Occipital lobe (tissue), 2 donors: Measurements from ENCODE around the gene PSME1. TPM values are rescaled to one million over a fixed set of nuclear protein-coding genes. Genes with fewer than 3 reads are reported as not detected.

Source experiments
- DNase-seq: peaks from one replicate; lab custom pipeline; 2025; lab: John Stamatoyannopoulos, UW
- total RNA-seq: library from RNA; depleted of rRNA; stranded (reverse); fragments of >200 nt; gene quantifications from one replicate; pipeline ENCODE4 v1.2.3, GENCODE V29; 2014

The PSME1 gene
- total RNA-seq, 1 donor from 2014 or later: 24.5 TPM

DNA sequence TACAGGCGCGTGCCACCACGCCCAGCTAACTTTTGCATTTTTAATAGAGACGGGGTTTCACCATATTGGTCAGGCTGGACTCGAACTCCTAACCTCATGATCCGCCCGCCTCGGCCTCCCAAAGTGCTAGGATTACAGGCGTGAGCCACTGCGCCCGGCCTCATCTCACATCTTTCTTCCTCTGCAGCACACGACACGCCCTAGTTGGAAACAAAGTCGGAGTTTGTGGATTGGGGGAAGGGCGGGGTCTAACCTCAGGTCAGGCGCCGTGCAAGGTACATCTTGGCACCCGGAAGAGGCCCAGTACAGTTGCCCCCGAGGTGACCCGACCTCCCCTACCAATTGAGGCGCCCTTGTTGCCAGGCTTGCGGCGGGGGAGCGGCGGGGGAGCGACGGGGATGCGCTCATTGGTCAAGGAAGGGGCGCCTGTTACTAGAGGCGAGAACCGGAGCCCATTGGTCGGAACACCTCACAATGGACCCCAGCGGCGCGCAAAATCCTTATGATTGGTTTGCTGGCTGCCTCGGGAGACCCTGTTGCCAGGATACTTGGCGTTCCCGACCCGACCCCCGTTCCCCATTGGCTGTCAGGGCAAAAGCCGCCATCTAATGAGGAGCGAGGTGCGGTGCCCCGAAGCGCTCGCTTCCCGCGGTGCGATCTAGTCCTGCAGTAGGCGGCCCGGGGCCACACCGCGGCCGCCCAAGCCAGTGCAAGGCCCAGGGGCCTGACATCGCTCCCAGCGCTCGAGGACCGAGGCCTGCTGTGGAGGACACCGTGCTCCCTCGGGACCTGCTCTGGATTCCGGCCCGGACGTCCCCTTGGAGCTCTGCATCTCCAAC, 35.6 kb downstream of the PSME1 start, which contains the start of gene REC8:
REC8 (plus strand) TSS at position 659 of the 839 bp plus-strand sequence. CDS start 473 bp downstream, outside the sequence.
- peak; percentile 85 for DNase-seq

DNA sequence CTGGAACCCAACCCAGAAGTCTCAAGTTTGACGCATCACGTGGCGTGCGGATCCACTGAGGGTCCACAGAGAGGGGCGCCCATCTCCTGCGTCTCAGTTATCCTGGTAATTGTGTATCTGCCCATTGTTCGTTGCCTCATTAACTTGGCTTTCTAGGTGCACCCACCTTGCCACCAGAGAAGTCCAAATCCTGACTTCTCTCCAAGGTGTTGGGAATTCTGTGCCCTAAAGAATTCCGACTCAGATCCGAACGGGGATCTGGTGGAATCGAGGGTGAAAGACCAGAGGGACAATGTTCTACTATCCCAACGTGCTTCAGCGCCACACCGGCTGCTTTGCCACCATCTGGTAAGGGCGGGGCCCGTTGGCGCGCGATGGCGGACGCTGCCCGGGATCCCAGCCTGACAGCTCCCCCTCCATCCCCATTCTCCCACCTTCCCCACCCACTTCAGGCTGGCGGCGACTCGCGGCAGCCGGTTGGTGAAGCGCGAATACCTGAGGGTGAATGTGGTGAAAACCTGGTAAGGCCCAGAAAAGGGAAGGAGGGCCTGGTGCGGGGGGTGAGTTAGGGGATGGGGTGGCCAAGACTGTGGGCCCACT, 36.4 kb downstream of the PSME1 start:
- no peak for DNase-seq

DNA sequence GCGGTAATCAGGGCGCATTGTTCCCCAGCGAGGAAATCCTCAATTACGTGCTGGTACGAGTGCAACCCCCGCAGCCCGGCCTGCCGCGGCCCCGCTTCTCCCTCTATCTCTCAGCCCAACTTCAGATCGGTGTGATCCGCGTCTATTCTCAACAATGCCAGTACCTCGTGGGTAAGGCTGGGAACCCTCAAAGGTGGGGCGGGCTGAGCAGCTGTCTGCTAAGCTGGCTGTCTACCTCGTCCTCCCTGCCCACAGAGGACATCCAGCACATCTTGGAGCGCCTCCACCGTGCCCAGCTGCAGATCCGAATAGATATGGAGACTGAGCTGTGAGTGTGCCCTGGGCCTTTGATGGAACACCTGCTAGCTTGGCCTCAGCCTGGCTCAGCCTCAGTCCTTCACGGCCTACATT, 36.9 kb downstream of the PSME1 start:
- DNase-seq: peak; percentile 40

DNA sequence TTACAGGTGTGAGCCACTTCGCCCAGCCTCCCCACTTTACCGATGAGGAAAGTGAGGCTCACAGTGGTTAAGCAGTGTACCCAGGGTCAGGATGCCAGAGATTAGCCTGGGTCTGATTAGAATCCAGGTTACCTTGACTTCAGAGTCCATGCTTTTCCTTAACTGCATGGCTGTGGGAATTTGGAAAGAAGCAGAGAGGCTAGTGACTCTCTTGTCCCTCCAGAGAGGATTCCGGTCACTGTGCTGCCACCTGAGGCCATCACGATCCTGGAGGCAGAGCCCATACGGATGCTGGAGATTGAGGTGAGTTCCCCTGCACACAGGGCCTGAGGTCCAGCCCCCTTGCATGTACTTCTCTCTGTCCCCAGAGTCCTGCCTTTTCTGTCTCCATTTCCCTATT, 40.6 kb downstream of the PSME1 start:
- DNase-seq: no peak

DNA sequence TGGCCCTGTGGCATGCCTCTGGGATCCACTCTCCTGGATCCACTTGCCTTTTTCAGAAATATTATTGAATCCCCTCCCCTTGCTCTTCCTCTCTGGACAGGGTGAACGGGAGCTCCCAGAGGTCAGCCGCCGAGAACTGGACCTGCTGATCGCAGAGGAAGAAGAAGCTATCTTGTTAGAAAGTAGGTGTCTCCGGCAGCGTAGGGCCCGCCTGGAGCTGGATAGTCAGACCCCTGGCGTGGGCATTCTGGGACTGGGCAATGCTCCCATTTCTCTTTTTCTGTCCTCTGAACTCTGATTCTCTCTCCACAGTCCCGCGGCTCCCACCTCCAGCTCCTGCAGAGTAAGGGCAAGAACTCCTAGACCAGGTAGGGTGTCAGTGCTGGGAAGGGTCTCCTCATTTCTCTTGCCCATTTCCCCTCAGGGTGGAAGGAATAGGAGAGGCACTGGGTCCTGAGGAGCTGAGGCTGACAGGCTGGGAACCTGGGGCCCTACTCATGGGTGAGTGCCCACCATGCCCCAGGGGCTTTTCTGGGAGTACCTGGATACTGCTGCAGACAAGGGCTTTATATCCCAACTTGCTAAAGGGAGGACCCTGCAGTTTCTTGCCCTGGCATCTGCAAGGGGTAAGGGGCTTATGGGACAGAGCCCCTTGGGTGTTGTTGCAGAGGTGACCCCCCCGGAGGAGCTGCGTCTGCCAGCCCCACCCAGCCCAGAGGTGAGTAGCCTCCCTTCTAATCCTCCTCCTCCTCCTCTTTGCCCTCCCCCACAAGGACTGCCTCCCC, 41.2 kb downstream of the PSME1 start:
- DNase-seq: no peak

DNA sequence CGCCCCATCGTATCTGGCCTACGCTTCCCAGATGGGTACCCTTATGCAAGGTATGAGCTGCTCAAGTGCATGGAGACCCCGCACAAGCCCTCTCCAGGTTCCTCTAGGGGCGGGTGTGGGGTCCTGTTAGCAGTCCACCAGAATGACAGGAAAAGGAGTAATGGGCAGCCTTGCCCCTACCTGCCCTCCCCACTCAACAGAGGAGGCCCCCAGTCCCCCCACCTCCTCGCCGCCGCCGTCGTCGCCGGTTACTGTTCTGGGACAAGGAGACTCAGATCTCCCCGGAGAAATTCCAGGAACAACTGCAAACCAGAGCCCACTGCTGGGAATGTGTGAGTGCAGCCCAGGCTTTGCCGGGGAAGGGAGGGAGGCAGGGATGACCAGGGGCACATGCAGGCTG, 41.9 kb downstream of the PSME1 start:
- no peak for DNase-seq

DNA sequence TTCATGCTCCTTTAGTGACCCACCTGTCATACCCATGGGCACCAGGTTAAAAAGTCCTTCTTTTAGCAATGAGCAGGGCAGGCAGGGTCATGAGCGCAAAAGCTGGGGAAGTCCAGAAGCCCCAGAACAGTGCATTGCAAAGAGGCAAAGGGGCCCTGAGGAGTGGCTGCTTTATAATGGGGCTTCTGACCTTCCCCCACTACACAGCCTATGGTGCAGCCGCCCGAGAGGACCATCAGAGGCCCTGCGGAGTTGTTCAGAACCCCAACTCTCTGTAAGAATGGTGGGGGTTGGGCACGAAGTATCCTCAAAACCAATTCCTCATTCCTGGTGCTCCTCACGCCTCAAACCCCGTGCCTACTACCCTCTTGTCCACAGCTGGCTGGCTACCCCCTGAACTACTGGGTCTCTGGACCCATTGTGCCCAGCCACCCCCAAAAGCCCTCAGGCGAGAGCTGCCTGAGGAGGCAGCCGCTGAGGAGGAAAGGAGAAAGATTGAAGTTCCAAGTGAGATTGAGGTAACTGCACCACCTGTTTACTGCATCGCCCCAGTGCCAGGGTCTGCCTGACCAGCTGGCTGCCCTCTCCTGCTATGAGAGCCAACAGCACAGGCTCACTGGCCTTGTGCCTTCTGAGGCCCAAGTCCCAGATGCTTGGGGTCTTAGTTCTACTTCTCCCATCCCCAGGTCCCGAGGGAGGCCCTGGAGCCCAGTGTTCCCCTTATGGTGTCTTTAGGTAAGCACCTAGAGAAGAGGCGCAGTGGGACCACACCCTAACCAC, 42.6 kb downstream of the PSME1 start:
- no peak for DNase-seq

DNA sequence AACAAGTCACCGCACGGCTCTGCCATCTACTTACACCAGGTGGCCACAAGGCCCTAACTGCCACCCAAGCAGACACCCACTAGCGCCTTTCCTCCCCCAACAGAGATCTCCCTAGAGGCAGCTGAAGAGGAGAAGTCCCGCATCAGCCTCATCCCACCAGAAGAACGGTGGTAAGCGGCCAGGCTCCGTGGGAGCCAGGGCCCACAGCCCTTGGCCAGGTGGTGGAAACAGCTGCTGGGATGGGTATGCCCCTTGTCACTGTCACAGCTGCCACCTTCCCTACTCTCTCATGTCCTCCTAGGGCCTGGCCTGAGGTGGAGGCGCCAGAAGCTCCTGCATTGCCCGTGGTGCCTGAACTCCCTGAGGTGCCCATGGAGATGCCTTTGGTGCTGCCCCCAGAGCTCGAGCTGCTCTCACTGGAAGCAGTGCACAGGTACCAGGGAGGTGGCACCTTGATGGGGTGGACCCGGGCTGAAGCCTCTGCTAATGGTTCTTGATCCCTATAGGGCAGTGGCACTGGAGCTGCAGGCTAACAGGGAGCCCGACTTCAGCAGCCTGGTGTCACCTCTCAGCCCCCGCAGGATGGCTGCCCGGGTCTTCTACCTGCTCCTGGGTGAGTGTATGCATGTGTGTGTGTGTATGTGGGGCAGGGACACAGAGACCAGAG, 43.4 kb downstream of the PSME1 start:
- DNase-seq: no peak

DNA sequence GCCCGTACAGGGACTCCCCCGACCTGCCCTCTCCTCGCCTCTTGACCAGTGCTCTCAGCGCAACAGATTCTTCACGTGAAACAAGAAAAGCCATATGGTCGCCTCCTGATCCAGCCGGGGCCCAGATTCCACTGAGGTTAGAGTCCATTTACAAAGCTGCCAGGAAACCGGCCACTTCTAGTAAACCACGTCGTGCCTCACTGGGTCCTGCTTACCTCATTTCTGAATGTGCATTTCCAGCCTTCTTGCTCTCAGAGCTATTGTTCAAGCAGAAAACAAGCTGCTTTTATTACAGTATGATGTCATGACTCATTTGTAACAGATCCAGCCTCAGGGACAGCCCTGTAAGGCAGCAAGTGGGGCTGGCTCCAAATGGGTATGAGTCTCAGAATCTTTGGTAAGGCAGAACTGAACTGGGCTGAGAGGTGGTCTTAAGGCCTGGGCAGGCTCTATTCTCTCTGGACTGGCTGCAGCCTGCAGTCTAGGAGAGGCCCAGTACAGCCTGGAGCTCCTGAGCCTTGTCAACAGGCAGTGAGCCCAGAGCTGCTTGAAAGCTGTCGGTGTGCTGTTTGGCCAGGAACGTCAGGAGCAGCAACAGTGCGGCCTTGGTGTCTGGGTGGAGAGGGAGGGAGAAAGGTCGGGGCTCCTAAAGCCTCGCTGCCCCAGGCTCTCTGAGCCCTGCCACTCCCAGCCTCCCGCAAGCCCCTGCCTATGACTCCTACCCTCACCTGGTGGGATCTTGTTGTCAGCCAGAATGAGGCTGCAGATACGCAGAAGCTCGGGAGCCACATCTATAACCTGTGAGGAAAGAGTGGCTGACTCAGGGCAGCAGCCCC, 44.2 kb downstream of the PSME1 start:
- peak; percentile 47 for DNase-seq

DNA sequence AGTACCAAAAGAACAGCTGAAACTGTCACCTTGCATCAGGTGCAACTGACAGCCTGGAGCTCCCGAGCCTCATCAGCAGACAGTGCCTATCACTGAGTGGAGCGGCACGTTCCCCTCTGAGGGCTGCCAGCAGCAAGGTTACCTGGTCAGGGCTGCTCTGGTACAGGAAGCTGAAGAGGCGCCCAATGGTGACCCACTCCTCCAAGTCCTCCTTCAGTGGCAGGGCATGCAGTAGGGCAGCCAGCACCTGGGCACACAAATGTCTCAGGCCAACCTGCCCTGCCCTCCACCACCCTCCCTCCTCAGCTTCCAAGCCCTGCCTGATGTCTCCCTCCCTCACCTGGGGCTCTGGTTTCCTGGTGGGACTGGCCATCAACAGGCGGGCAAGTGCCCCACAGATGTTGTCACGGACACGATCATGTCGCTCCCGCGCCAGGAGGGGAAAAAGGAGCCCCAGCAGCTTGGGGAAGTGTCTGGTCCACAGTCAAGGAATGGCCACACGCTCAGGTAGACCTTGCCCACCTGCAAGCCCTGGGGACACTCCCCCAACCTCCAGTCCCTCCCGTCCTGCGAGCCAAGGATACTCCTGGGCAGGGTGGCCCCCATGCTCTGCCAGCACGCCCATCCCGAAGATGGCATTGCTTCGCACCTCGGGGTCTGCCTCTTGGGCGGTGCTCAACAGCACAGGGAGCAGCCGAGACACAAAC, 45.5 kb downstream of the PSME1 start:
- no peak for DNase-seq

DNA sequence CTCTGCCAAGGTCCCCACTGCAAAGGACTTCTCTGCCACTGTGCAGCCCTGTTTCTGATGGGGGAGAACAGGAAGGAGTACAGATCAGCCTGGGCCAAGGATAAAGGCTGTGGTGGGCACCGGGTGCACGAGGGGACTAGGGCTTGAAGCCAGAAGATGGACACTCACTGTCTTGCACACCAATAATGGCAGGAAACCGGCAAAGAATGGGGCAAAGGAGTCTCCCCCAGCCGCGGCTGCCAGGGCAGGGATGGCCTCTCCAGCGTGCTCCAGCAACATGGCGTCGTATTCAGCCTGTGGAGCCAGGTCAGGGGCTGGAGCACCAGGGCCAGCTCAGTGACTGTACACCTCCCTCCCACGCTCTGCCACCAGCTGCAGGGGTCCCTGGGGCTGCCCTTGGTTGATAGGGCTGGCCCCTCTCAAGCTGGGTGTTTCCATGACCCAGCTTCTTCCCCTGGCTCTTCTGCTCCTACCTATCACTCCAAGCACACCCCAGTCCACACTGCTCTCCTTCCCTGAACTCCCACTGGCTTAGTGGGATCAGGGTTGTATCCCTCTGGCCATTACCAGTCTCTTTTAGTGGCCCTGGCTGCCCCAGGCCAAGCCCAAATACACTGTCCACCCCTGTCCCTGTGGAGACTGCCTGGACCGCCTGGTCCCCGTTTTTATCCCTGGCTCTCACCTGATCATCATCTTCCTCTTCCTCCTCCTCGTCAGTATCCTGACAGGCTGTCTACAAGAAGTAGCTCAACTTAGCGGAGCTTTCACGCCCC, 46.3 kb downstream of the PSME1 start:
- DNase-seq: no peak

DNA sequence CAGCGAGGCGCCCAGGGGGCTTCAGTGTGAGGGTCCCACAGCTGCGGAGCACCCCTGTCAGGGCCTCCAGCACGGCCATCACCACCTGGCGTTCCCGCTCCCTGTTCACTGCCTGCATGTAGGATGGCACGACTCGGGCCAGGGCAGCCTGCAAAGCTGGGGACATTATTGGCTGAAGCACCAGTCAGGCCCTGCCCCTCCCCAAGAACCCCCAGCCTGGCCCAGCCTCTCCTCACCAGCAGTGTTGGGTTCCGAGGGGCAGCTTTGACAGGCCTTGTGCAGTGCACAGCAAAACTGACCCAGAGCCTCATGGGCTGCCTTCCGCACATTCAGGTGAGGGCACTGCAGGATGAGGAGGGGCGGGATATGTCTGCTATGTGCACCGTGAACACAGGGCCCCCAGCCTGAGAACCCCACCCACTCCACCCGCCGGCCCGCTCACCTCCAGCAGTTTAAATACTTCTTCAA, 47.1 kb downstream of the PSME1 start:
- no peak for DNase-seq

DNA sequence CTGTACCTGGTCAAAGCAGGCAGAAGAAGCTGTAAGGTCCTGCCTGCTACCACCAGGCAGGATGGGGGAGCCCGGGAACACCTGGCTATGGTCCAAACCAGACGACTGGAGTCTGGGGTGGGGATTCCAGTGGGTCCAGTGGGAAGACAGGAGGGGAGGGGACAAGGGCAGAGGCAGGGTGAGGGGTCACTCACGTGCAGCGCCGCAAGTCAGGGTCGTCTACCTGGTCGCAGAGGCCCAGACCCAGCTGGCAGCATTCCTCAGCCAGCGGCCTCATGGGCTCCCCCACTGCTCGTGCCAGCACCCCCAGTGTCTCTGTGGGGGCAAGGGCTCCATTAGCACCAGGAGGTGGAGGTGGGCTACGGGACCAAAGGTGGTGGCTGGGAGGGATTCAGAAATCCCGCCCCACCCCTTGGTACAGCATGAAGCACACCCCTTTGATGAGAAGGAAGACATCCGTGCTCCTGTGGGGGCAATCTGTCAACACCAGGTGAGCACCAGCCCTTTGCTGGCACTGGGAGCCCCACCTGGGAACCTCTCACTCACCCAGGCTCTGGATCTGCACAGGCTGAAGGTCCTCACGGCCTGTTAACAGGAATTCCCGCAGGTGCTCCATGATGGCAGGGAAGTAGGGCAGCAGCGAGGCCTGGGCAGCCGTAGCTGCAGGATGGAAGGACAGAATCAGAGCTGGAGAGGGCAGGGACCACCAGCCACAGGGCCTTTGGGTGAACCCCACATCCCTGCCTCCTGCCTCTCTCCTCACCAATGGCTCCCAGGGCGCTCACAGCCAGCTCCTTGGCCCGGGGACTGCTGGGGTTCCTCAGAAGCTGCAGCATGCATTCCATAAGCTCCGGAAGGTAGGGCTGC, 48.3 kb downstream of the PSME1 start:
- DNase-seq: no peak

DNA sequence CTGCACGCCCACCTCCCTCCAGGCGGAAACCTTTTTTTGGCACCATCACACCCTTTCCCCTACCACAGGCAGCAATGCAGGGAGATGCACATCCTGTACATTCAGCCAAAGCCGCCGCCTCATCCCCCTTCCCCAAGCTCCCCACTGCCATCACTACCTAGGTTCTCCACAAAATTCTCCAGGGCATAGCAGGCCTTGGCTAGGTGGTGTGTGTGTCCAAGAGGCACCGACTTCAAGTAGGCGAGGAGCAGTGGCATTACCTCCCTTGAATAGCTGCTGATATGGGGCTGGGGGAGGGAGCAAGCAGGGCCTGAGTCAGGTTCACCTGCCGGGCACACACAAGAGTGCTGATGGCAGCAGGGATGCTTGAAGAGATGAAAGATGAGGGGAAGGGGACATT, 49.0 kb downstream of the PSME1 start:
- DNase-seq: no peak

DNA sequence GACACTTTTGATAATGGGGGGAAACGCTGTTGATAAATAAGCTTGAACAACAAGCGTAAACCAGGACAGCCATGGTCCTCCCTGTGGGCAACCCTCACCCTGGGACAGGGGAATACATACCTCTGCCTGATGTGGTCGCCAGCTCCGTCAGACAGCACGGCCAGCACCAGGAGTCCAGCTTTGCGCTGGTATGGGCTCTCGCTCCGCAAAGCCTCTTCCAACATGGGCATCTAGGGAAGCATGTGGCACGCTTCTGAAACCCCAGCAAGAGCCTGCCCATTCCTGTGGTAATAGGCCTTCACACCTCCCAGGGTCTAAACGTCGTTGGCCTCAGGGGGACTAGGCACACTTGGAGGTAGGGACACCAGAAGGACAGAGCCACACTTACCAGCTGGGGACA, 49.7 kb downstream of the PSME1 start:
- no peak for DNase-seq

DNA sequence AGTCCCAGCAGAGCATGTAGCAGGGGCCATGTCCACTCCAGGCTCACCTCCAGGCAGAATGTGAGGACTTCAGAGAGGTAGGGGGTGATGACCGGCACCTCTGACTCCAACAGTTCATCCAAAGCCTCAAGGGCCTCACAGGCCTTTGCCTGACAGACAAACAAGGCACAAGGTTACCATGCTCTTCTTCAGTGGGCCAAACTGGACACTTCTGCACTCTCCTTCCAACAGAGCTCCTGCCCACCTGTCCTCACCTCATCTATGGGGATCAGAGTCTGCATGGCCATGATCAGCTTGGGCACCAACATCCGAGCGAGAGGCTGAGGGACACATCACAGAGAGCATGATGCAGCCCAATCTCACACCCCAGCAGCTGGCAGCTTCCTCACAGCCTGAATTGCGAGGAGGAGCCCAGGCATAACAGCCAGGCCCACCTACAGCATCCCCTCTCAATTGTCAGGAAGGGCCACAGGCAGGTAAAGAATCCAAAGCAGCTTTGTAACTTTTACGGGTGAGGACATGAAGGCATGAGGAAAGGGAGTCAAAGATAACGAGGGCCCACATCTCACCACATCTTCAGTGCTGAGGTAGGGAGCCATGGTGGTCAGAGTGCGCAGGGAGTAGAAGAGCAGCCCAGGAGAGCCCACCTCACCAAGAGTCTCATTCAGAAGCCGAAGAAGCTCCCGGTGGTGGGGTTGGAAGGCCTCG, 51.0 kb downstream of the PSME1 start:
- DNase-seq: no peak

DNA sequence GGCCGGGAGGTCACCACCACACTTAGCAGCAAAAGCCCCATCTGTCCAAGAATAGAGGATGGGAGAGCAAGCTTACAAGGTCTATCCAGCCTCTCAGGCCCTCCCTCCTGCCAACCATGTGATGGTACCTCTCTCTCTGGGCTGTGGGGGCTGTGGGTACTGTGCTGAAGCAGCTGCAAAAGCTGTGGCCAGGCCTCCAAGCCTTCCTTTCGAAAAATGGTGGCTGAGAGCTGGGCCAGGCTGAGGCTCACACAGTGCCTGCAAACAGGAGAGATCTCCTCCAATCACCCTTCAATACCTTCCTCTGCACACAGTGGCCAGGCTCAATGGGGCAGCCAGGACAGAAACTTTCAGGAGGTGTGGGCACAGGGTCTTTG, 51.5 kb downstream of the PSME1 start:
- no peak for DNase-seq
